NCI-H1417 (cell line): ENCODE results near the gene GALNT12.

Experiments used
- DNase-seq, 3 experiments: peaks; one replicate each; lab custom pipeline; 2025; lab: John Stamatoyannopoulos, UW

Gene GALNT12

GRCh38 chr9:98781588-98782383, 25.7 kb upstream of the GALNT12 start:
- DNase-seq = no peak

- DNase-seq = no peak
These were observed 23.8 kb upstream of the GALNT12 start for GRCh38 chr9:98783518-98784226.

- DNase-seq = peak in 1 of 3 experiments; percentile 22
These were observed 22.4 kb upstream of the GALNT12 start for GRCh38 chr9:98784831-98785806.

DNA sequence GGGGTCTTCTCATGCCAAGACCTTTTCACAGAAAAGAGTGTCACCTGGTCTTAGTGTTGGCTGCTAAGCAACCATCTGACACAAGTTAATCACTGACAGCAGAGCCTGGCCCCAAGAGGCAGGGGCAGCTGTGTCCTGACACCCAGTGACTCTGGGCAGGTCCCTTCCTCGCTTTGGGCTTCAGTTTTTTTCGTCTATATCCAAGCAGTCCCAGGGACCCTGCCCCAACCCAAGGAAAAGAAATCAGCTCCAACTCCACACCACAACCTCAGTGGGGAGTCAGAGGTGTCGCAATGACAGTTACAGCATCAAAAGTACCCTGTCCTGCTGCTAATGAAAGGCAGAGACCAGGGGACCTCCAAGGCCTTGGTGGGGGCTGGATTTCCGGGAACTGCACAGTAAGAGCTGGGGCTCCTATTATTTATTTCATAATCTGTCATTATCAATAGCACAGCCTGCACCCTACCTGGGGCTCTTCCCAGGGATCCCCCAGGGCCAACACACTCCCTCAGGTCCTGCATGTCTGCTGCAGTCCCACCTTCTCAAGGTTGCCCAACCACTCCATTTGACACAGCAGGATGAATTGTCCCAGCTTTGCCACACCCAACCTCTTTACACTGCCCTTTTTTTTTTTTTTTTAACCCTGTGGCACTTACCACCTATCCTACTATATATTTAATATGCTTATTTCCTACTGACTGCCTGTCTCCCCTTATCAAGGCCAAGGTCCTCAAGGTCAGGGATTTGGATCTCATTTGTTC, 20.5 kb upstream of the GALNT12 start:
- no peak for DNase-seq

DNA sequence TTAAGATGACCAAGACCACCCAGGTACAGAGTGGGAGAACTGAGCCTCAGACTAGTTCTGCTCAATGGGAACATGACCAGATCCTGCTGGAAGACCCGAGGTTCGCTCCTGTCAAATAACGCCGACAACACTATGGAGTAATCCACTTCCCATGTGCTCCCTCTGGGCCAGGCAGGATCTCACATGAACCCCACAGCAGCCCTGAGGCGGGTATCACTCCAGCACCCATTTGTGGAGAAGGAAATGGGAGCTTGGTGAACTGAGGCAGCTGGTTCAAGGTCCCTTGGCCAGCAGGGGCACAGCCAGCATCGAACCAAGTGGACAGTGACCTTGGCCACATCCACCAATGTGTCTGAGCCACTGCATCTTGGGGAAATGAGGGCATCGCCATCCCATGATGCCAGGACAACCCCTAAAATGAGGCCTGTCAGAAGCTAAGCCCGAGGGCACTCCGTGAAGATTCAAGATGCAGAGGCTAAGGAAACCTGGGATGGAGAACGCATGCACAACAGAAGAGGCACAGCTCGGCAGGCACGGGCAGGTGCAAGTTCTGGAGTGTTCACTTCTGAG, 19.6 kb upstream of the GALNT12 start:
- DNase-seq = no peak

DNA sequence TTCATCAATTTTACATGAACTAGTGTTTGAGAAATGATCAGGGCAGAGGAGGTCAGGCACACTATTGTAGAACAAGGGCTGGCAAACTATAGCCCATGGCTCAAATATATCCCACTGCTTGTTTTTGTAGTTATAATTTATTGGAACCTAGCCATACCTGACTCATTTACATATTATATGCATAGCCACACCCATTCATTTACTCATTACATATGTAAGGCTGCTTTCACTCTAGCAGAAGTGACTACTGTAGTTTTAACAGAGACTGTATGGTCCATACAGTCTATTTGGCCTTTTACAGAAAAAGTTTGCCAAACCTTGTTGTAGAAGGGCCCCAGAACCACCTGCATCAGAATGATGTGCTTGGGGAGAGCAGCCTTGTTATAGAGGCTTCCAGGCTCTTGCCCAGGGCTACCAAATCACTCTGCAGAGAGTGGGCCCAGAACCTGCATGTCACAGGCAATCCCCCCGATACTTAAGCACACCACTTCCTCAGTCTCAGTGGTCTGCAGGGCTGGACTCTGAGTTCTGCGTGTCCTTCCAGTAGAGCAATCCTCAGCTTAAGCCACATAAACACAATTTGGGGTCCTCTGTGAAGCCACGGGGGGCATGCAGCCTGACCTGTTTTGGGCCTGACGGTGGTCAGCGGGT, 17.9 kb upstream of the GALNT12 start:
- no peak for DNase-seq

DNA sequence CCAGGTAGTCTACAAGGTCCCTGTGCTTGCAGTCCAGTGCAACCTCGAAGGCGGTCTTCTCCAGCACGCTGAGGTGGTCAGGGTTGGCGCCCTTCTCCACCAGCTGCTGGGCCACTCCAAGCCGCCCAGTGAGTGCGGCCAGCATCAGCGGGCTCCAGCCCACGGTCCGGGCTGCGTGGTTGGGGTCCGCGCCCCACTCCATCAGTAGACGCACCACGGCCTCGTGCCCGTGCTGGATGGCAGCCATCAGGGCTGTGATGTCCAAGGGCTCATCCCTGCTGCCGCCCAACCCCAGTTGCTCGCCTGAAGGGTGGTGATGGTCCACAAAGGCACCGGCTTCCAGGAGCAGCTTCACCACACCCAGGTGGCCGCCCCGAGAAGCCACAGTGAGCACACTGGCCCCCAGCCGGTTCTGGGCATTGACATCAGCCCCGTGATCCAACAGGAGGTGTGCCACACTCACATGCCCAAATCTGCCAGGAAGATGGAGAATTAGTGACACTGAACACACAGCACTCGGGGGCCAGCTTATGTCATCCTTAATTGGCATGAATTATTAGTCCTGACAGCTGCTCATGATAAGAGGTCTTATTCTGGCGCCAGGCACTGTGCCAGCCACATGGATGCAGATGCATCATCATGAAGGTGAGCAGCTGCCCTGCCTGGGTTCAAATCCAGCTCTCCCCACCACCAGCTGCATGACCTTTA, 17.2 kb upstream of the GALNT12 start:
- peak in 1 of 3 experiments; percentile 41 for DNase-seq

DNA sequence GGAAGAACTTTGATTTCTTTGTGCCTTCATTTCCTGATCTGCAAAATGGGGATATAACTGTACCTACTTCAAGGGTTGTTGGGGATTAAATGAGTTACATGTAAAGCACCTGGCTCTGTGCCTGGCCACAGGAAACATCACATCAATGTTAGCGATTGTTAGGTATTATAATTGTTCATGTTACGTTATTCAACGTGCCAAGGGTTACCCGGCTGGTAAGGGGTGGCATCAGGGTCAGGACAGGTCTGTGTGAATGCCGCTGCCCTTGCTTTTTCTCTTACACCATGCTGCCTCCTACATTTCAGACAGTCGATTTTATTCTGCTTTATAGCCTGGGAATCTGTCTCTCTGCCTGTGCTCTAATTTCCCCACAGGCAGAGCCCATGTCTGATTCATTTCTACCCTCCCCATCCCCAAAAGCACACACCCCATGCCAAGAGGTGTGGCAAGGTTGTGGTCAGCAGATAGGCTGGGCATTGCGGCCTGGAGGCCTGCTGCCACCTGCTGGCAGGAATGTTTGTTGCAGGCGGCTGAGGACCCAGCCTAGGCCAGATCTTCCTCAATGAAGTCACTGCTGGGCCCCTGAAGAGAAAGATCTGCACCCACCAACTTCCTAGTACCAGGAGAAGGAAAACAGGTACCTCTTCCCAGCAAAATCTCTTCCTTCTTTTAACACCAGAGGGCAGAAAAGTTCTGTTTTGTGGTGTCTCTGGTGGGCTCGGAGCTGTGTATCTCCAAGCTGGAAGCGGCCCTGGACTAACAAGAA, 16.4 kb upstream of the GALNT12 start:
- peak in 2 of 3 experiments; percentile 32 to 55 for DNase-seq

DNA sequence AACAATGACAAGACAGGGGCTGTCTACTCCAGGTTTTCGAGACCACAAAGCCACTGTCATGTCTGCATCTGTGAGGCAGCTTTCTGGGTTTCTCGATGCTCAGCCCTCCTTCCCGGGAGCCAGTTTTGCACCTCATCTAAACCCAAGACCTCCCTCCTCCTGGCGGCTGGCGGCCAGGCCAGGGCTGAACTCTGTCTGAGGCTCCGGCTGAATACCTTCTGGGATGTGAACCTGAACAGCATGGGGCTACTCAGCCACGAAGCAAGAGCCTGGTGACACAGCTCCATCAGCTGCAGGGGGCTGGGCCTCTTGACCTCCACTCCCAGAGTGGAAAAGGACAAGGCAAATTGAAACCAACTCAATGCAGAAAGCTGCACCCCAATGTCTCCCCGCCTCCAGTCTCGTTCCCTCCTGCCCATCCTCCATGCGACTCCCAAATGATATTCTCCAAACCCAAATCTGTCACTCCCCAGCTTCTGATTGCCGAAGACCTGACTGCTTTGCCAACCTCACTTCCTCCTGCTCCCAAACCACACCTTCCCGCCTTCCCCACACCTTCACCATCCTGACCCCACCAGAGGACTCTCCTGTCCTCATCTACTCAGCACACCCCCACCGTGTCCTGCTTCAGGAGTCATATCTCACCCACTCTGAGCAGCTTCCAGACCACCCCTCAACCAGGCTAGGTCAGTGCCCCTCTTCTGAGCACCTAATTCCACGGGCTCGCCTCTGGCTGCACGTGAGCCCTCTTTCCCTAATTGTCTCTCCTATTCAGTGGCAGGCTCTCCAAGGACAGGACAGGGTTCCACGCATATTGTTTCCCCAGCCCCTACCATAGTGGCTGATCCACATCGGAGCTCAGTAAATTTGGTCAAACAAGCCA, 15.6 kb upstream of the GALNT12 start:
- DNase-seq = no peak

DNA sequence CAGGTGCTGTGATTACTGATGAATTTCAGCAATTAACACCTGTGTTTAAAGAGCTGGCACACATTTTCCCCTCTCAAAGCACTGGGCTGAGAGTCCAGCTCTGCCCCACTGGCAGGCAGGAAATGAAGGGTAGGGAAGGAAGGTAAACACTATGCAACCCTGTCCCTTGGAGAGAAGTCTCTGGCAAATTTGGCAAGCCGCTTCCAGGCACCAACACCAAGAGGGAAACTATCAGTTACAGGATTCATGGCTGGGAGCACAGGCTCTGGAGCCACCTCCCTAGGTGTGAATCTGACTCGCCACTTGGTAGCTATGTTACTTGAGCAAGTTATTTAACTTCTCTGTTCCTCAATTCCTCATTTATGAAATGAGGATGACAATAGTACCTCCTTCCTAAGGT, 14.4 kb upstream of the GALNT12 start:
- DNase-seq = peak in 2 of 3 experiments; percentile 24 to 63

DNA sequence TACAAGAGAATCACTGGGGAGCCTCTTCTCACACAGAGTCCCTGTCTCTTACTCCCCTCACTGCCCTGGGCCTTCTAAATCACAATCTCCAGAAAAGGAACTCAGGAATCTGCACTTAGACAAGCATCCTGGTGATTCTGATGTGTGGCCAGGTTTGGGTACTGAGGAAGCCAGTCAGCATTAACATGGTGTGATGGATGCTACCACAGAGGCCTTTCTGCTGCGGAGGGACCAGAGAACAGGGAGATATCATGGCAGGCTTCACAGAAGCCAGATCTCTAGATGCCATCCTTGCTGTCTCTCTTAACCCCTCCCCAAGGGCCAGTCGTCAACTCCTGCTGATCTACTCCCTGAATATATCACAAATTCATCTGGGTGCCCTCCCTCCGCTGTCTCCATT, 12.7 kb upstream of the GALNT12 start:
- no peak for DNase-seq

- no peak for DNase-seq
These were observed 12.0 kb upstream of the GALNT12 start for GRCh38 chr9:98795295-98795955.

DNA sequence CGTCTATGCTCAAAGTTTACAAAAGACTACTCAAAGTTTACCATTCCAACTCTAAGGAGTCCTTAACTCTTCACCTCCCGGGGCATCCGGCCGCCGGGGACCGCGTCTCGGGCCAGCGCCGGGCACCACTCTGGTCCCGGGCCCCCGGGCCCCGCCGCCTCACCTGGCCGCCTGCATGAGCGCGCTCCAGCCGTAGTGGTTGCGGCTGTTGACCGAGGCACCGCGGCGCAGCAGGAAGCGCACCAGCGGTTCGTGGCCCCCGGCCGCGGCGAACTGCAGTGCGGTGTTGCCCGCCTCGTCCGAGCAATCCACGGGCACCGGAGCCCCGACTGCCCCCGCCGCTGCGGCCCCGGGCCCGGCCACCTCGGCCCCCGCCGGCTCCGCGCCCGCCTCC, 11.5 kb upstream of the GALNT12 start:
- DNase-seq = peak in 2 of 3 experiments; percentile 74 to 79

DNA sequence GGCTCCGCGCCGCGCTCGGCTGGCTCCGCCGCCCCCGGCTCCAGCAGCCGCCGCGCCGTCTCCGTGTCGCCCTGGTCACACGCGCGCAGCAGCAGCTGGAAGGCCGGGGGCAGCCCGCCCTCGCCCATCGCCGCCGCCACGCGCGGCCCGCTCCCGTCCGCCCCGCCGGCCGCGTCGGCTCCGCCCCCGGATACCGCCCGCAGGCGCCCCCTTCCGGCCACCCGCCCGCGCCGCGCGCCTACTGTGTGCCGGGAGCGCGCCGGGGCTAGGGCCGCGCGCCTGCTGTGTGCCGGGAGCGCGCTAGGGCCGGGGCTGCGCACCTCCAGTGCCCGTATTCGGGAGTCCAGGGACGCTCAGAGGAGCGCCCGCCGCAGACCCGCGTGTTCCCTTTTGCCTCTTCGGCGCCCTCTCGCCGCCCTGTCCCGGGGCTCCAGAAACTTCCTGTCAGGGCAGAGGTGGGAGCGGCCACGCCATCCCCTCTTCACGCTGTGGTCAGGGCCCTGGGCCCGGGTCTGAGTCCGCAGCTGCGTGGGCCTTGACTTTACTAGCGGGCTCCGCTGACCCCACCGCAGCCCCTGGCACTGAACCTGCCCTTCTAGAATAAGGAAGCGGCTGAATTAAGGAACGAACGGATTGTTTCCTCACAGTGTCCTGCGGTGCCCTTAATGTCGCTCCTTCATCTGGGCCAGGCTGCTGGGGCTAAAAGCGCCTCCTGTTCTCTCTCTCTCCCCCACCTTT, 10.9 kb upstream of the GALNT12 start, which contains the start of gene ANKS6:
Gene ANKS6 (minus strand): TSS at position 192 of the 738 bp plus-strand sequence. CDS start 64 bp downstream, at position 128.
- peak; percentile 0 to 79 (median 75) for DNase-seq

GRCh38 chr9:98797491-98797890, 10.0 kb upstream of the GALNT12 start:
- no peak for DNase-seq

DNA sequence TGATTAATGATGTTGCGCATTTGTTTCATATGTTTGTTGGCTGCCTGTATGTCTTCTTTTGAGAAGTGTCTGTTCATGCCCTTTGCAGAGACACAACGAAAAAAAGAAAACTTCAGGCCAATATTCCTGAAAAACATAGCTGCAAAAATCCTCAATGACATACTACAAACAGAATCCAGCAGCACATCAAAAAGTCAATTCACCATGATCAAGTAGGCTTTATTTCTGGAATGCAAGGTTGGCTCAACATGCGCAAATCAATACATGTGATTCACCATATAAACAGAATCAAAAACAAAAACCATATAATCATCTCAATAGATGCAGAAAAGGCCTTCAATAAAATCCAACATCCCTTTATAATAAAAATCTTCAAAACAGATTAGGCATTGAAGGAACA, 9.2 kb upstream of the GALNT12 start:
- DNase-seq = peak in 1 of 3 experiments; percentile 8

GRCh38 chr9:98801561-98801960, 5.9 kb upstream of the GALNT12 start:
- no peak for DNase-seq
